ENCODE results near the gene SLC4A8. TPM values are rescaled to one million over a fixed set of nuclear protein-coding genes. Genes with fewer than 3 reads are reported as not detected.

SLC4A8 gene
- total and polyA plus RNA-seq, 2 donors (not counting 3 experiments of a cell fraction or from before 2014, with no cell fraction given) = 4.7 to 9.7 TPM

DNA sequence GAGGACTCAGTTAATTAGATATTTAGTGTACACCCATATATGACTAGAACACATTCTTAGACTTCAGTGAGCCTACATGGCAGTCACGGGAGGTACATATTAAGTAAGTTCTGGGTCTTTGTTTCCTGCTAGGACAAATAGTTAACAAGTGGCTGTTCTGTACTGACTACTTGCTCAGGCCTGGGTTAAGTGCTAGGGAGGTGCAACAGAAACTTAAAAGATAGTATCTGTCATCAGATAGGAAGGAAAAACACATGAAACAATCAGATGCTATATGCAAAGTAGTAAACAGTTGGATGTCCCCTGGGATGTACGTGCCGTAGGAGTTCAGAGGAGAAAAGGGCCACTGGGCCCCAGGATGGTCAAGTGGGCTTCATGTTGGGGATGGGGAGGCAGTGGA, 59.5 kb downstream of the SLC4A8 start:
- Histone ChIP-seq H3K4me1 (ENCODE audit: control insufficient read depth, extremely low read depth, insufficient read depth, low read length) (peaks cover 6% of the 10 kb centered on the region), H2AFZ (ENCODE audit: low read depth, low read length) (no peak overlapping the region), H3K4me3 (replicated peaks in 1 of 3; ENCODE audit: insufficient read depth in 1 of 3, low read depth in 1 of 3, low read length in 3 of 3) (no peak overlapping the region), H3K27me3 (ENCODE audit: control insufficient read depth in 2 of 2, insufficient read depth in 2 of 2, low read length in 2 of 2) (no peaks in the 10 kb centered on the region), H3K36me3 (ENCODE audit: control insufficient read depth in 2 of 2, extremely low read depth in 1 of 2, insufficient read depth in 2 of 2, low read length in 2 of 2) (no peaks in the 10 kb centered on the region), H3K9me1 (replicated peaks; ENCODE audit: control insufficient read depth, extremely low read depth, insufficient read depth, low read length) (no peaks in the 10 kb centered on the region), H3K27ac (ENCODE audit: insufficient read depth, low read depth, low read length) (no peak overlapping the region), H3K9ac (replicated peaks; ENCODE audit: extremely low read depth, insufficient read depth, low read length) (no peak overlapping the region), H4K20me1 (replicated peaks; ENCODE audit: control insufficient read depth, extremely low read depth, insufficient read depth, low read length) (no peaks in the 10 kb centered on the region), H3K9me3 (replicated peaks; ENCODE audit: control insufficient read depth, insufficient read depth, low read length) (no peaks in the 10 kb centered on the region), H3K4me2 (ENCODE audit: insufficient read depth, low read length) (no peak overlapping the region), H3K79me2 (ENCODE audit: control insufficient read depth, insufficient read depth, low read length) (no peaks in the 10 kb centered on the region)
- intact Hi-C loops (cut with micrococcal nuclease) = no loop called here
- FAIRE-seq = no peak
- no peak for TF ChIP-seq EZH2 (IDR thresholded peaks at IDR 0.05; ENCODE audit: borderline replicate concordance, low read depth, low read length, severe bottlenecking)
- no peak for TF ChIP-seq JUN (IDR thresholded peaks at IDR 0.05; ENCODE audit: borderline replicate concordance, insufficient read depth, insufficient read length, low read depth)
- DNase-seq (ENCODE audit: low read depth, low spot score) = no peak
- CTCF ChIA-PET = no interaction called here
- no TSS peak for BruUV-seq (replicated peaks)
- POLR2A ChIA-PET = no interaction called here
- dilution Hi-C loops (cut with MboI; ENCODE audit: extremely low pct_ligation_motif_present, low sequenced_read_pairs) = no loop called here

DNA sequence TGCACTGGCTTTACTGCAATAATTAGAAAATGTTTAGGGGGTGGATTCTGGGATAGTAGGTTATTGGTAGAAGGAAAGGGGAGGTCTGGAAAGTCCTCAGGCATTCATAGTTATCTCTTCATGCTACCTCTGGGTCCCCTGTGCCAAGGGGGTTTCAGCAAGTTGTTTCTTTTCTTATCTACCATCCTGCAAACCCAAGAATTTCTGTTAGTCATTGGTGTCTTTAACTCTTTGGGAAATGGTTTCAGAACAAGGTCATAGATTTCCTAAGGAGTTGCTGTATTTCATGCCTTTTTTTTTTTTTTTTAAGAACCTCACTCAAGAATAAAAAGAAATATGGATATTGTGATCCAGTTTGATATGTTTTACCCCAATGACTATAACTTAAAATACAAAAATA, 63.6 kb downstream of the SLC4A8 start:
- Histone ChIP-seq H3K9me1 (replicated peaks; ENCODE audit: control insufficient read depth, extremely low read depth, insufficient read depth, low read length) (no peaks in the 10 kb centered on the region), H3K36me3 (ENCODE audit: control insufficient read depth in 2 of 2, extremely low read depth in 1 of 2, insufficient read depth in 2 of 2, low read length in 2 of 2) (no peaks in the 10 kb centered on the region), H3K9ac (replicated peaks; ENCODE audit: extremely low read depth, insufficient read depth, low read length) (no peak overlapping the region), H3K27ac (ENCODE audit: insufficient read depth, low read depth, low read length) (no peak overlapping the region), H3K27me3 (ENCODE audit: control insufficient read depth in 2 of 2, insufficient read depth in 2 of 2, low read length in 2 of 2) (no peaks in the 10 kb centered on the region), H3K4me2 (ENCODE audit: insufficient read depth, low read length) (no peak overlapping the region), H3K9me3 (replicated peaks; ENCODE audit: control insufficient read depth, insufficient read depth, low read length) (no peaks in the 10 kb centered on the region), H3K4me1 (ENCODE audit: control insufficient read depth, extremely low read depth, insufficient read depth, low read length) (peaks cover 2% of the 10 kb centered on the region), H4K20me1 (replicated peaks; ENCODE audit: control insufficient read depth, extremely low read depth, insufficient read depth, low read length) (no peaks in the 10 kb centered on the region), H3K79me2 (ENCODE audit: control insufficient read depth, insufficient read depth, low read length) (no peaks in the 10 kb centered on the region), H2AFZ (ENCODE audit: low read depth, low read length) (no peak overlapping the region), H3K4me3 (replicated peaks in 1 of 3; ENCODE audit: insufficient read depth in 1 of 3, low read depth in 1 of 3, low read length in 3 of 3) (no peak overlapping the region)
- DNase-seq (ENCODE audit: low read depth, low spot score) (no peak), FAIRE-seq (no peak)
- TF ChIP-seq JUN (IDR thresholded peaks at IDR 0.05; ENCODE audit: borderline replicate concordance, insufficient read depth, insufficient read length, low read depth) = no peak
- TF ChIP-seq POLR2AphosphoS5 (IDR thresholded peaks at IDR 0.05; ENCODE audit: insufficient read depth, low read depth, low read length) = no peak
- TF ChIP-seq MYC (IDR thresholded peaks at IDR 0.05; ENCODE audit: low read depth, low read length) = no peak
- TF ChIP-seq, protein P1, sequence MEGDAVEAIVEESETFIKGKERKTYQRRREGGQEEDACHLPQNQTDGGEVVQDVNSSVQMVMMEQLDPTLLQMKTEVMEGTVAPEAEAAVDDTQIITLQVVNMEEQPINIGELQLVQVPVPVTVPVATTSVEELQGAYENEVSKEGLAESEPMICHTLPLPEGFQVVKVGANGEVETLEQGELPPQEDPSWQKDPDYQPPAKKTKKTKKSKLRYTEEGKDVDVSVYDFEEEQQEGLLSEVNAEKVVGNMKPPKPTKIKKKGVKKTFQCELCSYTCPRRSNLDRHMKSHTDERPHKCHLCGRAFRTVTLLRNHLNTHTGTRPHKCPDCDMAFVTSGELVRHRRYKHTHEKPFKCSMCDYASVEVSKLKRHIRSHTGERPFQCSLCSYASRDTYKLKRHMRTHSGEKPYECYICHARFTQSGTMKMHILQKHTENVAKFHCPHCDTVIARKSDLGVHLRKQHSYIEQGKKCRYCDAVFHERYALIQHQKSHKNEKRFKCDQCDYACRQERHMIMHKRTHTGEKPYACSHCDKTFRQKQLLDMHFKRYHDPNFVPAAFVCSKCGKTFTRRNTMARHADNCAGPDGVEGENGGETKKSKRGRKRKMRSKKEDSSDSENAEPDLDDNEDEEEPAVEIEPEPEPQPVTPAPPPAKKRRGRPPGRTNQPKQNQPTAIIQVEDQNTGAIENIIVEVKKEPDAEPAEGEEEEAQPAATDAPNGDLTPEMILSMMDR (IDR thresholded peaks at IDR 0.05; ENCODE audit: extremely low read depth in 1 of 2, insufficient read depth in 1 of 2, low read depth in 1 of 2, low read length in 2 of 2) = no peak
- no peak for TF ChIP-seq FOS (IDR thresholded peaks at IDR 0.05; ENCODE audit: borderline replicate concordance, insufficient read depth, low read length)
- TF ChIP-seq POLR2A (IDR thresholded peaks at IDR 0.05; ENCODE audit: low read depth, low read length) = no peak
- no peak for TF ChIP-seq GATA2 (IDR thresholded peaks at IDR 0.05; ENCODE audit: insufficient read depth, insufficient read length, low read depth, low read length)
- TF ChIP-seq EZH2 (IDR thresholded peaks at IDR 0.05; ENCODE audit: borderline replicate concordance, low read depth, low read length, severe bottlenecking) = no peak
- TF ChIP-seq, protein P2, sequence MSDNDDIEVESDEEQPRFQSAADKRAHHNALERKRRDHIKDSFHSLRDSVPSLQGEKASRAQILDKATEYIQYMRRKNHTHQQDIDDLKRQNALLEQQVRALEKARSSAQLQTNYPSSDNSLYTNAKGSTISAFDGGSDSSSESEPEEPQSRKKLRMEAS (IDR thresholded peaks at IDR 0.05; ENCODE audit: insufficient read depth, insufficient read length) = no peak
- no TSS peak for BruUV-seq (replicated peaks)
- dilution Hi-C loops (cut with MboI; ENCODE audit: extremely low pct_ligation_motif_present, low sequenced_read_pairs) = no loop called here
- CTCF ChIA-PET = interaction anchor here (0.7 to 1.4 kb wide), 2 partner anchors 51 to 326 kb away, joined by 3 read pairs; no protein-coding TSS in a partner anchor
- intact Hi-C loops (cut with micrococcal nuclease) = no loop called here
- POLR2A ChIA-PET = no interaction called here
